HG02763 (cell line): ENCODE results near the gene CCNY.
"Not testable (repeated sequence)": the region's sequence is repeated elsewhere in the genome, so short reads cannot be mapped to it uniquely, and the experiment has no call there.

Experiments
- ATAC-seq: cut with Tn5 transposase; IDR thresholded peaks from one replicate; pipeline ENCODE4 v1.9.1; 2021; ENCODE audit warnings: mild to moderate bottlenecking, moderate library complexity; ENCODE audit not compliant: unreplicated experiment

CCNY gene

DNA sequence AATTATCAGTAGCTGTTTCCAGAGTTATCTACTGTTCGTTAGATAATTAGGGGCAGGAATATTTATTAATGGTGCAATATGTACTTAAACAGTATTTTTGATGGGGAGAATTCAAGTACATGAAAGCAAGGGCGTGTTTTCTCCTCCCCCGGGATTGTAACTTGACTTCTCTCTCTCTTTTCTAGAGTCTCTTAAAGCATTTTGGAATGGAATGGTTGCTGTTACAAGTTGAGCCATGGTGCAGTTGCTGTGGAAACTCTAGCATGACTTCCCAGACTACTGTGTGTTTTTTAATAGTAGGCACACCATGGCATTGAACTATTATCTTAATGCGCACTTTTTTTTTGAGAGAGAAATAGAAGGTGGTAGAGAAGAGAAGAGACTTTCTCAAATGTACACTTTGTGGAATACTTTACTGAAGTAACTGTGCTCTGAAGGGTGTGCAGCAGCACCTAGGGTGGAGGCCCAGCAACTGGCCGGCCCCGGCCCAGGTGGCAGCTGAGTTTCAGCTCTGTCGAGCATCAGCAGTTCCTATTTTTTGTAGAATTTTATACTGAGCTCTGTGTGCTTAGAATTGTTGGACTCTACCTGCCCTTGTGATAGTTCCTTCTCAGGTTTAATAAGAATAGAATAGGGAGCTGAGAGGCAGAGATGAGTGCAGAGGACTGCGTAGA lies 64.4 kb downstream of the CCNY start:
- ATAC-seq, result no peak

DNA sequence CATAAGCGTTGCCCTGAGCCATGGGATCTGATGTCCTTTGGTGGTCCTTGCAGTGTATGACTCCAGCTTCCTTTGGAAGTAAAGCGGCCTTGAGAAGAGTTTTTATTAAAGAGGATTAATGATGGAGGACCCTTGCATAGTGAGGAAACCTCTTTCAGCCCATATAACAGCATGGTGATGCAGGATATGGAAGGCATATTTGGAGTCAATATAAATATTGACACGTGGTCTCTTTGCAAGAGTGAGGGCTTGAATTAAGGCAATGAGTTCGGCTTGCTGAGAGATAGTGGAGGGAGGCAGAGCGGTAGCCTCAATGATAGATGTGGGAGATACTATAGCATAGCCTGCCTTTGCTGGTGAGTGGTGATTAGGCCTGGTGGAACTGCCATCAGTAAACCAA lies 67.2 kb downstream of the CCNY start:
- ATAC-seq, result not testable (repeated sequence)

DNA sequence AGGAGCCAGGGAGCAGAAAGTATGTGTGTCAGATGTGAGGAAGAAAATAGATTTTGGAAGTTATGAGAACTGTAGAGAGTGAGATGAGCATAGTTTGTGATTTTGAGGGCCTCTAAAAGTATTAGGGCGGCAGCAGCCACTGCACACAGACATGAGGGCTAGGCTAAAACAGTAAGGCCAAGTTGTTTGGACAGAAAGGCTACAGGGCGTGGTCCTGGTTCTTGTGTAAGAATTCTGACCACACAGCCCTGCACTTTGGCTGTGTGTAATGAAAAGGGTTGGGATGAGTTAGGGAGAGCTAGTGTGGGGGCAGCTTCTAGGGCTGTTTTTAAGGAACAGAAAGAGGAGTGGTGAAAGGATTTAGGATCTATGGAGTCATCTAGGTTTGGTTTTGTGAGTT lies 67.8 kb downstream of the CCNY start:
- ATAC-seq, result not testable (repeated sequence)

DNA sequence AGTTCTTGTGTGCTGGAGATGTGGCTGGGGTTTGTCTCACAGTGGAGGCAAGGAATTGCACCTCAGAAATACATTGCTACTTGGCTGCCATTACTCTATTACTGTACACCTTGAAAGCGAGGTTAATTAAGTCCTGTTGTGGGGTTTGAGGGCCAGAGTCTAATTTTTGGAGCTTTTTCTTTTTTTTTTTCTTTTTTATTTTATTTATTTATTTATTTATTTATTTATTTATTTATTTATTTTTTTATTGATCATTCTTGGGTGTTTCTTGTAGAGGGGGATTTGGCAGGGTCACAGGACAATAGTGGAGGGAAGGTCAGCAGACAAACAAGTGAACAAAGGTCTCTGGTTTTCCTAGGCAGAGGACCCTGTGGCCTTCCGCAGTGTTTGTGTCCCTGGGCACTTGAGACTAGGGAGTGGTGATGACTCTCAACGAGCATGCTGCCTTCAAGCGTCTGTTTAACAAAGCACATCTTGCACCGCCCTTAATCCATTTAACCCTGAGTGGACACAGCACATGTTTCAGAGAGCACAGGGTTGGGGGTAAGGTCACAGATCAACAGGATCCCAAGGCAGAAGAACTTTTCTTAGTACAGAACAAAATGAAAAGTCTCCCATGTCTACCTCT lies 69.8 kb downstream of the CCNY start:
- ATAC-seq, result not testable (repeated sequence)

GRCh38 chr10:35407696-35408095 lies 71.4 kb downstream of the CCNY start:
- ATAC-seq, result not testable (repeated sequence)

DNA sequence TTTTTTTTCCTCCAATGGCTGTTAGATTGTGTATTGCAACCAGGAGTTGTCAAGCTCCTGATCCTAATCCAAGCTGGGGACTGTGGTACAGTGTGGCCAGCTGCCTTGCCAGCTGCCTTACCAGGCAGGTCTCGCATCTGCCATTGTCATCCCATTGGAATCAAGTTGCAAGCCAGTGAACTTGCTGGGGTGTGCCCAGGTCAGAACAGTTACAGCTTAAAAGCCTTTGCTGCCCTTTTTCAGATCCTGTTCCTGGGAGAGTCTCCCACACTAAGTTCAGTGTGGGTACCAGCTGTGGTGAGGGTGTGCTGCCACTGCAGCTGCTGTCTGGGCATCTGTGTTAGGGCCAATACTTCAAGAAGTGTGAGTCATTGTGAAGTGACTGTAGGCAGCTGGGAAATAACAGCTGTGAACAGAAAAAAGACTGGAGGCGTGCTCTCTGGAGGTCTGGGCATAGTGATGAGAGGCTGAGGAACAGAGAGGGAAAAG lies 72.8 kb downstream of the CCNY start:
- ATAC-seq, result no peak

DNA sequence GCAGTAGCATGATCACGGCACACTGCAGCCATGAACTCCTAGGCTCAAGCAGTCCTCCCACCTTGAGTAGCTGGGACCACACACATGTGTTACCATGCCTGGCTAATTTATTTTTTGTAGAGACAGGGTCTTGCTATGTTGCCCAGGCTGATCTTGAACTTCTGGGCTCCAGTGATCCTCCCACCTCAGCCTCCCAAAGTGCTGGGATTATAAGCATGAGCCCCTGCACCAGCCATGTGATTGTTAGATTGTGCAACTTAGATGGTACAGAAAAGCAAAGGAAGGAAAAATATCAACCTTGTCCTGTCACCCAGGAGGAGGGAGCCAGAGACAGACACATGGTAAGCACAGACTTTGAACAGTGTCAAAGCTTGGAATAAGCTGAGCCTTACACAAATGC lies 73.5 kb downstream of the CCNY start:
- ATAC-seq, result no peak

GRCh38 chr10:35412003-35412723 lies 75.9 kb downstream of the CCNY start:
- no peak for ATAC-seq

DNA sequence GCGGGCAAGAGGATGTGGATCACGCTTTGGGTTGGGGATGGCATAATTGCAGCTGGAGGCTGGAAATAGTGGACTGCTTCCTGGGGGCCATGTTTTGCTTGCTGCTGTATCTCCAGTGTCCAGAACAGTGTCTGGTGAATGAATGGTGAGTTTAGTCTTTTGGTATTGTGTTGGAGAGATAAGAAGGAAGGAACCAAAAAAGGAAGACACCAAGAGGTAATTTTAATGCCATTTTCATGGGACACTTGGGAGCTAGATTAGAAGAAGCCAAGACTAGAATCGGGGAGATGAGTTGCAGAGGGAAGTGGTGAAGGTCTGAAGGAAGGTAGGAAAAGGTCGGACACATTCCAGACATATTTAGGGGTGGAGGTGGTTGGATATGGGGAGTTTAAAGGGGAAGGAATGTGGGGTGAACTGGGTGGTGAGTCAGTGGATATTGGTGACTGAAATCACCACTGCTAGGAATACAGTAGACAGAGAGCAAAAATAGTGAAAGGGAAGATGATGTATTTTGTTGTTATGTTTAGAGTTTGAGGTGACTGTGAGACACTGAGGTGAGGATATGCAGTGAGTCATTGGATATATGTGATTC lies 76.7 kb downstream of the CCNY start:
- ATAC-seq, result no peak

DNA sequence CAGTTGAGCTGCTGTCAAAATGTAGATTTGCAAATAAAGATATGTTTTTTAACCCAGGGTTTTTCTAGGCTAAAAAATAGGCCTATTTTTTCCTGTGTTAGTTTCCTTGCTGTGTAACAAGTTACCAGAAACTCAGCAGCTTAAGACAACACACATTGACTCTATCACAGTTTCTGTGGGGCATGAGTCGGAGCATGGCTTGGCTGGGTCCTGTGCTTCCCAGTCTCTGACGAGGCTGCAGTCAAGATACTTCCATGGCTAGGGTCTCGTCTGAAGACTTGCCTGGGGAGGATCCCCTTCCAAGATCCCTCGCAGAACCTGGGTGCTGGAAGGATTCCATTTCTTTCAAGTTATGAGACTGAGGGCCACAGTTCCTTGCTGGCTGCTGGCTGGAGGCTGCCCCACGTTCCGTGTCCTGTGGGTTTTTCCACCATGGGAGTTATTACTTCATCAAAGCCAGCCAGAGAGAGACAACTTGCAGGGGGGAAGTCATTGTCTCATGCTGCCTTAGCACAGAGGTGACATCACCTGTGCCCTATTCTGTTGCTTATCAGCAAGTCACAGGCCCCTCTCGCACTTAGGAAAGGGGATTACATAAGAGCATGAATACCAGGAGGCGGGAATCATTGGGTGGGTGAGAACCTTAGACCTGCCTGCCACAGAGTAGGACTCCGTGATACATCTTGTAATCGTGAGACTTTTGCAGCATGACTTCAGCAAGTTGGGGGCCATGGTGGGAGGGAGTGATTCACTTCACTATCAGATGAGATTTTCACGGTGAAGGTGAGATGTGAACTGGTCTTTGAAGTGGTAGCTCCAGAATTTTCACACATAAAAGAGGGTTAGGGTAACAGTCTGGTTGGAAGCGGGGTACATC lies 77.9 kb downstream of the CCNY start:
- ATAC-seq, result no peak

DNA sequence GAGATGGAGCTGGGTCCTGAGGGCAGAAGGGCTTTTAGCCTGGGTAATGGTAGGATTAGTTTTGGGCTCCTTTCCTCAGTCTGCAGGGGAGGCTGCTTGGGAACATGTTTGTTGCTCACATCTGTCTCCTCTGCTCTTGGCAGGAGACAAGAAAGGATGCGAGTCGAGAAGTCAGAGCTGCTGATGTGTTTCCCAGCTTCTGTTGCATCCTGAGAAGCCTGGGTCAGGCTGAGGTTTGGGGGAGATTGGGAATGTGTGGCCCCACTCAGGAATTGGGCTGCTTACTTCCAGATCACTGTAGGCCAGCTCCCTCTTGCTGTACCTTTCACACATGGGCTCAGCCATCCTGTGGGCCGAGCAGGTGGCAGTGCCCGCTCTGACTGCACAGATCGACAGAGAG lies 79.2 kb downstream of the CCNY start:
- ATAC-seq, result no peak

GRCh38 chr10:35416619-35417312 lies 80.5 kb downstream of the CCNY start:
- no peak for ATAC-seq

DNA sequence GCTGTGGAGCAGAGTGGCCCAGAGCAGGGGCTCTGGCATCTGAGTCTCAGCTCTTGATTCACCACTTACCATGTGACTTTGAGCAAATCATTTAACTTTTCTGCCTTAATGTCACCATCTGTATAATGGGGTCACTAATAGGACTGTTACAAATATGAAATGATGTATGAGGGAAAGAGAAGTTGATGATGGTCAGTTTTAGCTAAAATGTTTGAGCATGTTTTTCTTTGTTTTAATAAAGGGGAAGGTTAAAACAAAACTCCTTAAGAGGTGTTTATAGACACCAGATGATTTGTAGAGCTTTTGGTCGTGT lies 81.0 kb downstream of the CCNY start:
- no peak for ATAC-seq

- ATAC-seq, result no peak
Observed at GRCh38 chr10:35417795-35418194, 81.5 kb downstream of the CCNY start.

GRCh38 chr10:35418580-35418979 lies 82.3 kb downstream of the CCNY start:
- ATAC-seq, result not testable (repeated sequence)

DNA sequence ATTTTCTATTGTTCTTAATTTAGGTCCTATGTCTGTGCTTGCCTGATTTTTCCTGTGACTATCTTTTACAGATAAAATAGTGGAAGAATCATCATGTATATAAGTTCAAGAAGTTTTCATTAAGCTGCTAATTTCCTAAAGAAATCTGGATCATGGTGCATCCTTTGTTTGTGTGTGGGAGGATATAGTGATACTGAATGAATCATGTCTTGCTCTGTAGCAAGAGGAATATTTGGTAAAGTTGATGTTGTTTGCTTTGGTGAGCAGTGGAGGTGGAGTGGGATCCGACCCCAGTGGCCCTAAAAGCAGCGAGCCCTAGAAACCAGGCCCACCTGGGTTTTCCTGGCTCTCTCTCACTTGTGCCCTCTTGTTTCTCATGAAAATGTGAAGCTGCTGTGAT lies 83.7 kb downstream of the CCNY start:
- no peak for ATAC-seq

- ATAC-seq, result no peak
Observed at GRCh38 chr10:35420827-35421552, 84.7 kb downstream of the CCNY start.

DNA sequence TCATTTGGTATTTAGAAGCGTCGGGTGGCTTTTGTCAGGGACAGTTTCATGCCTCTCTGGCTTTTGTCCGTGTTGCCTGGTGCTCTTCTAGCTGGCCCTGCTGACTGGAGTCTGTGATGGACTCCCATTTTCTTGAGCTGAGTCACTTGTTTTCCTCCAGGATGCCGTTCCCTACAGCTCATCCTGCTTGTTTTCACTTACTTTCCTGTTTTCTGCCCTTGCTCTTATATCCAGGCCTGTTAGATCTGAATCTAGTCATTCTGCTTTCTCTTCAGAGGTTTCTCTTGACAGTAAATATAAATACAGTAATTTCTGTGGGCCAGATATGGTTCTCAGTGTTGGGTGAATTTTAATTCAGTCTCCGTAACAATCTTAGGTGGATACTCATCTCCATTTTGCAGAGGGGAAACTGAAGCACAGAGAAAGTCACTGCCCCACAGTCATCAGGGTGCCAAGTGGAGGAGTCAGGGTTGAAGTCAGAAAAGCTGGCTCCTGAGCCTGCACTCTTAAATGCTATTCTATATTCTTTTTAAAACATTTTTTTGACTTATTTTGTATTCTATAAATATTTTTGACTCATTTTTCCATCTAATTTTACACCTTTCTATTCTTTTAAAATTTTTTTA lies 85.4 kb downstream of the CCNY start:
- no peak for ATAC-seq

DNA sequence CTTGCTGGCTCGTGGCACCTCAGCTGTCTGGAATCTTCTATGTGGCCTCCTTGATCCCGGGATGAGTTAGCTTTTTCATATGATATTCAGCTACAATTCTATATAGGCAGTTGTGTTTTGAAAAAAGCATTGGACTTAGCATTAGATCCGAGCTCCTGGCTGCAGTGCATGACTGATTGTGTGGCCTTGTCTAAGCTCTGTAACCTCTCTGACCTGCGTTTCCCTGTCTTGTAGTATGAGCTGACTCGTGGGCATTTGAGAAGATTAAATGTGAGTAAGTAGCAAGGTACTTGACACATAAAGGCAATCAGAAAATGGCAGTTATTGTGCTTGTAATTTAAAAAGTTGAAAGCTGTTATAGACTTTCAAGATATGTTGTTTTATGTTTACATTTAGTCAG lies 85.9 kb downstream of the CCNY start:
- ATAC-seq, result no peak
